Measurements from ENCODE around the gene TSPAN5.
A peak's percentile ranks its signal among the peaks of the same experiment; 100 is the strongest.

TSPAN5 gene

DNA sequence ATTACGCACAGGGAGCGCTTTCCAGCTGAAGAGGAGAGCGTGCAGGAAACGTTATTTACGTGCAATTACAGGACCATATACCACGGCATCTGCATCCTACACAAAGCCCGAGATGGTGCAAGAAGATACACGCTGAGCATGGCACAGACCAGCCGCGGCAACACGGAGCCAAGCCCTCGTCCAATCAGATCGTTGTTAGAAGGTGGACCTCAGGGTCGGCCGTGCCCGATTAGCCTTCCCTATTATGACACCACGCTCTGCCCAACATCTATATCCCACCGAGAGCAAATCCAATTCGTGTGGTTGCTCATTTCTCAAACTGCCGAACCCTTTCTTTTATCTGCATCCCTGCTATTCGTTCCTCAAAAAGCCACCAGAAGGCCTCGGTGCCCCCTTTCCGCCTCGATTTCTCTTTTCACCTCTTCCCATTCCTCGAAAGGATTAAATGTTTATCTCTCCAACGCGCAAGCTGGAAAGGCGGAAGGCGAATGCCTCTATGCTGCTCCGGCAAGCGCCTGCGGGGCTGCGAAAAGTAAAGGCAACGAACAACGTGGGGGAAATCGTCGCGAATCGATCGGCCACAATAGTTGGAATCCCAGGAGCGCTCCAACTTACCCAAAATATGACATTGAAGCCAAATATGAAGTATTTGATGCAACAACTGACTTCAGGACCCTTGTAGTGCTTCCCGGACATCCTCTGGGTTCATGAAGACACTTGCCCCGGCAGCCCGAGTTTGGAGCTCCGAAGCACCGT, 702 bp downstream of the TSPAN5 start:
- Histone ChIP-seq H3K4me3 (ENCODE audit: low read depth, low read length) (peak overlapping the region; percentile 58), H3K36me3 (ENCODE audit: control insufficient read depth in 2 of 2, insufficient read depth in 1 of 2, low read length in 2 of 2) (no peaks in the 10 kb centered on the region), H3K27ac (ENCODE audit: extremely low read depth, low read depth, low read length) (peak overlapping the region; percentile 54; the same call in 1 of the 2 replicates), H3K4me1 (ENCODE audit: control insufficient read depth, insufficient read depth, low read length) (no peaks in the 10 kb centered on the region), H3K9me3 (ENCODE audit: control insufficient read depth, insufficient read depth, low read depth, low read length) (no peaks in the 10 kb centered on the region)
- ChIA-PET POLR2A (interaction anchor here (1.4 kb wide), 1 partner anchor 31 kb away, joined by 4 read pairs; no protein-coding TSS in a partner anchor), CTCF (interaction anchor here (0.7 kb wide), 1 partner anchor 13 kb away, joined by 3 read pairs; no protein-coding TSS in a partner anchor)
- TF ChIP-seq SP2 (tag by site-specific recombination; IDR thresholded peaks at IDR 0.05), result peak; percentile 66
- TF ChIP-seq YY1 (tag by site-specific recombination; IDR thresholded peaks at IDR 0.05), result no peak
- no peak for TF ChIP-seq ZNF792 (tag by site-specific recombination; IDR thresholded peaks at IDR 0.05)
- no peak for TF ChIP-seq ZNF10 (tag by site-specific recombination; IDR thresholded peaks at IDR 0.05)
- TF ChIP-seq, protein P1, sequence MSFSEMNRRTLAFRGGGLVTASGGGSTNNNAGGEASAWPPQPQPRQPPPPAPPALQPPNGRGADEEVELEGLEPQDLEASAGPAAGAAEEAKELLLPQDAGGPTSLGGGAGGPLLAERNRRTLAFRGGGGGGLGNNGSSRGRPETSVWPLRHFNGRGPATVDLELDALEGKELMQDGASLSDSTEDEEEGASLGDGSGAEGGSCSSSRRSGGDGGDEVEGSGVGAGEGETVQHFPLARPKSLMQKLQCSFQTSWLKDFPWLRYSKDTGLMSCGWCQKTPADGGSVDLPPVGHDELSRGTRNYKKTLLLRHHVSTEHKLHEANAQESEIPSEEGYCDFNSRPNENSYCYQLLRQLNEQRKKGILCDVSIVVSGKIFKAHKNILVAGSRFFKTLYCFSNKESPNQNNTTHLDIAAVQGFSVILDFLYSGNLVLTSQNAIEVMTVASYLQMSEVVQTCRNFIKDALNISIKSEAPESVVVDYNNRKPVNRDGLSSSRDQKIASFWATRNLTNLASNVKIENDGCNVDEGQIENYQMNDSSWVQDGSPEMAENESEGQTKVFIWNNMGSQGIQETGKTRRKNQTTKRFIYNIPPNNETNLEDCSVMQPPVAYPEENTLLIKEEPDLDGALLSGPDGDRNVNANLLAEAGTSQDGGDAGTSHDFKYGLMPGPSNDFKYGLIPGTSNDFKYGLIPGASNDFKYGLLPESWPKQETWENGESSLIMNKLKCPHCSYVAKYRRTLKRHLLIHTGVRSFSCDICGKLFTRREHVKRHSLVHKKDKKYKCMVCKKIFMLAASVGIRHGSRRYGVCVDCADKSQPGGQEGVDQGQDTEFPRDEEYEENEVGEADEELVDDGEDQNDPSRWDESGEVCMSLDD (tag by site-specific recombination; IDR thresholded peaks at IDR 0.05), result no peak
- TF ChIP-seq, protein P2, sequence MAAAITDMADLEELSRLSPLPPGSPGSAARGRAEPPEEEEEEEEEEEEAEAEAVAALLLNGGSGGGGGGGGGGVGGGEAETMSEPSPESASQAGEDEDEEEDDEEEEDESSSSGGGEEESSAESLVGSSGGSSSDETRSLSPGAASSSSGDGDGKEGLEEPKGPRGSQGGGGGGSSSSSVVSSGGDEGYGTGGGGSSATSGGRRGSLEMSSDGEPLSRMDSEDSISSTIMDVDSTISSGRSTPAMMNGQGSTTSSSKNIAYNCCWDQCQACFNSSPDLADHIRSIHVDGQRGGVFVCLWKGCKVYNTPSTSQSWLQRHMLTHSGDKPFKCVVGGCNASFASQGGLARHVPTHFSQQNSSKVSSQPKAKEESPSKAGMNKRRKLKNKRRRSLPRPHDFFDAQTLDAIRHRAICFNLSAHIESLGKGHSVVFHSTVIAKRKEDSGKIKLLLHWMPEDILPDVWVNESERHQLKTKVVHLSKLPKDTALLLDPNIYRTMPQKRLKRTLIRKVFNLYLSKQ (tag by site-specific recombination; IDR thresholded peaks at IDR 0.05; ENCODE audit: borderline replicate concordance), result no peak
- no peak for TF ChIP-seq KLF1 (tag by site-specific recombination; IDR thresholded peaks at IDR 0.05)
- no peak for TF ChIP-seq ZNF140 (tag by site-specific recombination; IDR thresholded peaks at IDR 0.05)
- TF ChIP-seq ZNF202 (tag by site-specific recombination; IDR thresholded peaks at IDR 0.05; ENCODE audit: borderline replicate concordance), result no peak
- peak; percentile 78 for TF ChIP-seq ZBTB8A (tag by site-specific recombination; IDR thresholded peaks at IDR 0.05)
- TF ChIP-seq ZEB2 (tag by site-specific recombination; IDR thresholded peaks at IDR 0.05), result 0 out of 2 replicates have a peak, but pooled peaks have one; percentile 49
- peak; percentile 66; the same call in 1 of the 2 replicates for TF ChIP-seq ZNF600 (tag by site-specific recombination; IDR thresholded peaks at IDR 0.05)
- TF ChIP-seq ZNF324 (tag by site-specific recombination; IDR thresholded peaks at IDR 0.05), result no peak
- TF ChIP-seq, protein P3, sequence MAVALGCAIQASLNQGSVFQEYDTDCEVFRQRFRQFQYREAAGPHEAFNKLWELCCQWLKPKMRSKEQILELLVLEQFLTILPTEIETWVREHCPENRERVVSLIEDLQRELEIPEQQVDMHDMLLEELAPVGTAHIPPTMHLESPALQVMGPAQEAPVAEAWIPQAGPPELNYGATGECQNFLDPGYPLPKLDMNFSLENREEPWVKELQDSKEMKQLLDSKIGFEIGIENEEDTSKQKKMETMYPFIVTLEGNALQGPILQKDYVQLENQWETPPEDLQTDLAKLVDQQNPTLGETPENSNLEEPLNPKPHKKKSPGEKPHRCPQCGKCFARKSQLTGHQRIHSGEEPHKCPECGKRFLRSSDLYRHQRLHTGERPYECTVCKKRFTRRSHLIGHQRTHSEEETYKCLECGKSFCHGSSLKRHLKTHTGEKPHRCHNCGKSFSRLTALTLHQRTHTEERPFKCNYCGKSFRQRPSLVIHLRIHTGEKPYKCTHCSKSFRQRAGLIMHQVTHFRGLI (tag by site-specific recombination; IDR thresholded peaks at IDR 0.05), result peak; percentile 82
- TF ChIP-seq ZBTB17 (tag by site-specific recombination; IDR thresholded peaks at IDR 0.05), result peak; percentile 84
- TF ChIP-seq ZNF350 (tag by site-specific recombination; IDR thresholded peaks at IDR 0.05), result no peak
- 0 out of 2 replicates have a peak, but pooled peaks have one; percentile 8 for TF ChIP-seq ZIC2 (tag by site-specific recombination; IDR thresholded peaks at IDR 0.05)
- TF ChIP-seq FEZF1 (tag by site-specific recombination; IDR thresholded peaks at IDR 0.05), result peak; percentile 73
- TF ChIP-seq ZBTB20 (tag by site-specific recombination; IDR thresholded peaks at IDR 0.05), result peak; percentile 62
- peak; percentile 58; the same call in 1 of the 2 replicates for TF ChIP-seq ZNF366 (tag by site-specific recombination; conservative IDR thresholded peaks at IDR 0.05)
- TF ChIP-seq ZNF341 (tag by site-specific recombination; IDR thresholded peaks at IDR 0.05; ENCODE audit: low read depth), result 0 out of 2 replicates have a peak, but pooled peaks have one; percentile 23
- TF ChIP-seq TCF7L2 (IDR thresholded peaks at IDR 0.05; ENCODE audit: borderline replicate concordance, low read depth, low read length), result no peak
- no peak for TF ChIP-seq ZNF660 (tag by site-specific recombination; IDR thresholded peaks at IDR 0.05)
- TF ChIP-seq, protein P4, sequence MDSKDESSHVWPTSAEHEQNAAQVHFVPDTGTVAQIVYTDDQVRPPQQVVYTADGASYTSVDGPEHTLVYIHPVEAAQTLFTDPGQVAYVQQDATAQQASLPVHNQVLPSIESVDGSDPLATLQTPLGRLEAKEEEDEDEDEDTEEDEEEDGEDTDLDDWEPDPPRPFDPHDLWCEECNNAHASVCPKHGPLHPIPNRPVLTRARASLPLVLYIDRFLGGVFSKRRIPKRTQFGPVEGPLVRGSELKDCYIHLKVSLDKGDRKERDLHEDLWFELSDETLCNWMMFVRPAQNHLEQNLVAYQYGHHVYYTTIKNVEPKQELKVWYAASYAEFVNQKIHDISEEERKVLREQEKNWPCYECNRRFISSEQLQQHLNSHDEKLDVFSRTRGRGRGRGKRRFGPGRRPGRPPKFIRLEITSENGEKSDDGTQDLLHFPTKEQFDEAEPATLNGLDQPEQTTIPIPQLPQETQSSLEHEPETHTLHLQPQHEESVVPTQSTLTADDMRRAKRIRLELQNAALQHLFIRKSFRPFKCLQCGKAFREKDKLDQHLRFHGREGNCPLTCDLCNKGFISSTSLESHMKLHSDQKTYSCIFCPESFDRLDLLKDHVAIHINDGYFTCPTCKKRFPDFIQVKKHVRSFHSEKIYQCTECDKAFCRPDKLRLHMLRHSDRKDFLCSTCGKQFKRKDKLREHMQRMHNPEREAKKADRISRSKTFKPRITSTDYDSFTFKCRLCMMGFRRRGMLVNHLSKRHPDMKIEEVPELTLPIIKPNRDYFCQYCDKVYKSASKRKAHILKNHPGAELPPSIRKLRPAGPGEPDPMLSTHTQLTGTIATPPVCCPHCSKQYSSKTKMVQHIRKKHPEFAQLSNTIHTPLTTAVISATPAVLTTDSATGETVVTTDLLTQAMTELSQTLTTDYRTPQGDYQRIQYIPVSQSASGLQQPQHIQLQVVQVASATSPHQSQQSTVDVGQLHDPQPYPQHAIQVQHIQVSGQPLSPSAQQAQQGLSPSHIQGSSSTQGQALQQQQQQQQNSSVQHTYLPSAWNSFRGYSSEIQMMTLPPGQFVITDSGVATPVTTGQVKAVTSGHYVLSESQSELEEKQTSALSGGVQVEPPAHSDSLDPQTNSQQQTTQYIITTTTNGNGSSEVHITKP (tag by site-specific recombination; IDR thresholded peaks at IDR 0.05), result peak; percentile 44; the same call in 1 of the 2 replicates
- TF ChIP-seq ZNF335 (tag by site-specific recombination; conservative IDR thresholded peaks at IDR 0.05), result peak; percentile 88
- TF ChIP-seq, protein P5, sequence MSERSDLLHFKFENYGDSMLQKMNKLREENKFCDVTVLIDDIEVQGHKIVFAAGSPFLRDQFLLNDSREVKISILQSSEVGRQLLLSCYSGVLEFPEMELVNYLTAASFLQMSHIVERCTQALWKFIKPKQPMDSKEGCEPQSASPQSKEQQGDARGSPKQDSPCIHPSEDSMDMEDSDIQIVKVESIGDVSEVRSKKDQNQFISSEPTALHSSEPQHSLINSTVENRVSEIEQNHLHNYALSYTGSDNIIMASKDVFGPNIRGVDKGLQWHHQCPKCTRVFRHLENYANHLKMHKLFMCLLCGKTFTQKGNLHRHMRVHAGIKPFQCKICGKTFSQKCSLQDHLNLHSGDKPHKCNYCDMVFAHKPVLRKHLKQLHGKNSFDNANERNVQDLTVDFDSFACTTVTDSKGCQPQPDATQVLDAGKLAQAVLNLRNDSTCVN (tag by site-specific recombination; optimal IDR thresholded peaks at IDR 0.05), result no peak
- TF ChIP-seq ZXDB (tag by site-specific recombination; IDR thresholded peaks at IDR 0.05), result 0 out of 2 replicates have a peak, but pooled peaks have one; percentile 11

Measured in HEK293 (cell line).